ENCODE data around the gene IVNS1ABP.
A peak's percentile ranks its signal among the peaks of the same experiment; 100 is the strongest.

IVNS1ABP gene

DNA sequence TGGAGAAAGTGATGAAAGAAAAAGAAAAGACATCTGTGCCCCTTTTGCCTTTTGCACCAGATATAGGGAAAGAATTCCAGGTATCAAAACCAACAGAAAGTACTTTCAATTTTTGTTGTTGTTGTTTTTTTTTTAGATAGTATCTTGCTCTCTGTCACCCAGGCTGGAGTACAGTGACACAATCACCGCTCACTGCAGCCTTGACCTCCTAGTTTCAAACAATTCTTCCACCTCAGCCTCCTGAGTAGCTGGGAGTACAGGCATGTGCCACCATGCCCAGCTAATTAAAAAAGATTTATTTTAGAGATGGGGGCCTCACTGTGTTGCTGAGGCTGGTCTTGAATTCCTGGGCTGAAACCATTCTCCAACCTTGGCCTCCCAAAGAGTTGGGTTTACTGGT is 31.3 kb upstream of the IVNS1ABP start:
- no peak overlapping the region for H2AK5ac ChIP-seq (ENCODE audit: low read length, severe bottlenecking)
- no peak overlapping the region for H2AFZ ChIP-seq (ENCODE audit: low read depth, low read length)
- H3K4me2 ChIP-seq (ENCODE audit: low read length, poor library complexity, severe bottlenecking), result no peak overlapping the region
- no peaks in the 10 kb centered on the region for H3K36me3 ChIP-seq (ENCODE audit: control insufficient read depth in 1 of 2, insufficient read depth in 2 of 2, low read depth in 1 of 2, low read length in 2 of 2)
- H2BK12ac ChIP-seq (ENCODE audit: low read length in 2 of 2), result no peak overlapping the region
- H3K79me1 ChIP-seq (replicated peaks; ENCODE audit: low read length, poor library complexity, severe bottlenecking), result no peaks in the 10 kb centered on the region
- no peak overlapping the region for H4K91ac ChIP-seq (ENCODE audit: low read length)
- H2BK120ac ChIP-seq (ENCODE audit: low read depth, low read length), result no peak overlapping the region
- WGBS, result no CpG with 5 or more reads among the region's 1 CpG
- no peak overlapping the region for H3K9ac ChIP-seq (ENCODE audit: low read length)
- no peak overlapping the region for H3K4ac ChIP-seq (ENCODE audit: low read depth in 1 of 2, low read length in 2 of 2)
- no peaks in the 10 kb centered on the region for H3K9me3 ChIP-seq (ENCODE audit: control insufficient read depth, low read length)
- H3K27ac ChIP-seq (ENCODE audit: low read length, poor library complexity, severe bottlenecking), result no peak overlapping the region
- H3K27me3 ChIP-seq (ENCODE audit: control insufficient read depth in 1 of 2, insufficient read depth in 1 of 2, low read length in 2 of 2), result no peaks in the 10 kb centered on the region
- H3K4me3 ChIP-seq (ENCODE audit: insufficient read depth in 1 of 2, low read depth in 1 of 2, low read length in 2 of 2), result no peak overlapping the region
- no peak overlapping the region for H2BK15ac ChIP-seq (ENCODE audit: low read depth, poor library complexity, severe bottlenecking)
- DNase-seq, result no peak
- no peak overlapping the region for H4K8ac ChIP-seq (ENCODE audit: low read length)
- no peak overlapping the region for H2BK5ac ChIP-seq (ENCODE audit: low read depth, low read length, poor library complexity, severe bottlenecking)
- no peak overlapping the region for H3K23ac ChIP-seq (ENCODE audit: low read length in 2 of 2)
- no peak overlapping the region for H3K14ac ChIP-seq (ENCODE audit: low read length in 2 of 2)
- no peaks in the 10 kb centered on the region for H3K4me1 ChIP-seq (ENCODE audit: control insufficient read depth, insufficient read depth, low read depth, low read length)
- H3K18ac ChIP-seq (ENCODE audit: low read depth in 1 of 2, low read length in 2 of 2), result no peak overlapping the region

DNA sequence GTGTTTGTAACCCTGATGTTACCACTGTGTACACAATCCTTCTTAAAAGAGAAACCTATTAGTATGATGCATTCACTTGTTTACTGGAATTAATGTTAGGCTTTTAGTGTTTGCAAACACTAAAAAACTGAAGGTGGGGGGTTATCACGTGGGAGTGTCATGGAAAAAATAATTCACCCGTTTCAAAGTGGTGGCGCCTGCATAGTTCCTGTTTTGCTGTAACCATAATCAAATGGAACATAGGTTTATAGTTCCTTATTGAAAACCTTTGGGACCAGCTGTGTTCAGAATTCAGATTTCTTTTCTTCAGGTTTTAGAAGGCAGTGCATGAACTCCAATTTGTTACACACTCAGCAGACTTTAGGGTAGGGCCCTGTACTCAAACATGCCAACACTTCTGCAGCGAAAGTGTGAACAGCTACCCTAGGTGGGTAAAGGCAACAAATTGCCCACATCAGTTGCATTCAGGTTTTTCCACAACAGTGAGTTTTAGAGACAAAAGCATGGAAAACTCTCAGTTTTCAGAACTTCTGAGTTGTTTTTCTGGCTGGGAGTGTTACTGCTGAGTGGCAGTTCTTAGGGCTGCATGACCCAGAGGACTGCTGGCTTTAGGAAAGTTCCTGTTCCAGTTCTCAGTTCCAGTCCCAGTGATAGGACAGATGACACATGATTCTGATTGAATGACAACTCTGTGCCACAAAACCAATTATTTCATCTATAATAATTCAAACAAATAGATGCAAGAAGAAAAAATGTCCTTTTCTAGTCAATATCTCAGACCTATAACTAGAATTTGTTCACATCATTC is 29.1 kb upstream of the IVNS1ABP start:
- H2BK12ac ChIP-seq (ENCODE audit: low read length in 2 of 2), result no peak overlapping the region

DNA sequence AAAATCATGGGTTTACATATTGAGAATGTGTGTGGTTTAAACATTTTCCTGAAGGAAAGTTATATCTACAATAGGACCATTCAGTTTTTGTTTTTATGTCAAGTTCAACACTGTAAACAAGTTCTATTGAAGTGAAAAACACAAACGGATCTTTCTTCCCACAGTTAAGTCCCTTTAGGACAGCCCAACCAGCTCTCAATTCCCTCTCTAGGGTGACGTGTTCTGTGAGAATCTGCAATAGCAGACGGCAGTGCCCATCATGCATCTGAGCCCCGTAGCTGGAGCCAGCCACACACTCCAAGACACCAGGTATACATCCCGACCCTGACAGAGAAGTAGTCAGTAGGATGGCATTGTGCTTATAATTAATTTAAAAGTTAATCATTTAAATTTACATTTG is 26.3 kb upstream of the IVNS1ABP start:
- no peak overlapping the region for H4K91ac ChIP-seq (ENCODE audit: low read length)
- H3K9ac ChIP-seq (ENCODE audit: low read length), result no peak overlapping the region
- no peak overlapping the region for H2BK120ac ChIP-seq (ENCODE audit: low read depth, low read length)
- no peak overlapping the region for H2BK15ac ChIP-seq (ENCODE audit: low read depth, poor library complexity, severe bottlenecking)
- no peaks in the 10 kb centered on the region for H3K9me3 ChIP-seq (ENCODE audit: control insufficient read depth, low read length)
- no peaks in the 10 kb centered on the region for H3K27me3 ChIP-seq (ENCODE audit: control insufficient read depth in 1 of 2, insufficient read depth in 1 of 2, low read length in 2 of 2)
- 92% methylated on average over 4 of the region's 5 CpGs for WGBS
- H3K36me3 ChIP-seq (ENCODE audit: control insufficient read depth in 1 of 2, insufficient read depth in 2 of 2, low read depth in 1 of 2, low read length in 2 of 2), result no peaks in the 10 kb centered on the region
- H3K23ac ChIP-seq (ENCODE audit: low read length in 2 of 2), result no peak overlapping the region
- peaks cover 2% of the 10 kb centered on the region for H3K4me1 ChIP-seq (ENCODE audit: control insufficient read depth, insufficient read depth, low read depth, low read length)
- H4K8ac ChIP-seq (ENCODE audit: low read length), result no peak overlapping the region
- H3K27ac ChIP-seq (ENCODE audit: low read length, poor library complexity, severe bottlenecking), result no peak overlapping the region
- H2BK12ac ChIP-seq (ENCODE audit: low read length in 2 of 2), result no peak overlapping the region
- H2AFZ ChIP-seq (ENCODE audit: low read depth, low read length), result no peak overlapping the region
- no peak overlapping the region for H2AK5ac ChIP-seq (ENCODE audit: low read length, severe bottlenecking)
- H3K4ac ChIP-seq (ENCODE audit: low read depth in 1 of 2, low read length in 2 of 2), result no peak overlapping the region
- H3K79me1 ChIP-seq (replicated peaks; ENCODE audit: low read length, poor library complexity, severe bottlenecking), result no peaks in the 10 kb centered on the region
- no peak overlapping the region for H3K14ac ChIP-seq (ENCODE audit: low read length in 2 of 2)
- no peak for DNase-seq
- H3K4me3 ChIP-seq (ENCODE audit: insufficient read depth in 1 of 2, low read depth in 1 of 2, low read length in 2 of 2), result no peak overlapping the region
- no peak overlapping the region for H3K18ac ChIP-seq (ENCODE audit: low read depth in 1 of 2, low read length in 2 of 2)
- no peak overlapping the region for H3K4me2 ChIP-seq (ENCODE audit: low read length, poor library complexity, severe bottlenecking)
- H2BK5ac ChIP-seq (ENCODE audit: low read depth, low read length, poor library complexity, severe bottlenecking), result no peak overlapping the region

More for the DNA sequence above, 29.1 kb upstream of the IVNS1ABP start:
- Histone ChIP-seq H2AK5ac (ENCODE audit: low read length, severe bottlenecking) (no peak overlapping the region), H3K4me3 (ENCODE audit: insufficient read depth in 1 of 2, low read depth in 1 of 2, low read length in 2 of 2) (no peak overlapping the region), H3K9me3 (ENCODE audit: control insufficient read depth, low read length) (no peaks in the 10 kb centered on the region), H3K27me3 (ENCODE audit: control insufficient read depth in 1 of 2, insufficient read depth in 1 of 2, low read length in 2 of 2) (no peaks in the 10 kb centered on the region), H2AFZ (ENCODE audit: low read depth, low read length) (no peak overlapping the region), H3K23ac (ENCODE audit: low read length in 2 of 2) (no peak overlapping the region), H2BK120ac (ENCODE audit: low read depth, low read length) (no peak overlapping the region), H3K14ac (ENCODE audit: low read length in 2 of 2) (no peak overlapping the region), H3K4ac (ENCODE audit: low read depth in 1 of 2, low read length in 2 of 2) (no peak overlapping the region), H3K4me2 (ENCODE audit: low read length, poor library complexity, severe bottlenecking) (no peak overlapping the region), H4K8ac (ENCODE audit: low read length) (no peak overlapping the region), H3K36me3 (ENCODE audit: control insufficient read depth in 1 of 2, insufficient read depth in 2 of 2, low read depth in 1 of 2, low read length in 2 of 2) (no peaks in the 10 kb centered on the region), H3K79me1 (replicated peaks; ENCODE audit: low read length, poor library complexity, severe bottlenecking) (no peaks in the 10 kb centered on the region), H2BK15ac (ENCODE audit: low read depth, poor library complexity, severe bottlenecking) (no peak overlapping the region), H3K27ac (ENCODE audit: low read length, poor library complexity, severe bottlenecking) (no peak overlapping the region), H2BK5ac (ENCODE audit: low read depth, low read length, poor library complexity, severe bottlenecking) (no peak overlapping the region), H3K9ac (ENCODE audit: low read length) (no peak overlapping the region), H3K18ac (ENCODE audit: low read depth in 1 of 2, low read length in 2 of 2) (peak overlapping the region in 1 of 2 experiments; percentile 21), H4K91ac (ENCODE audit: low read length) (no peak overlapping the region), H3K4me1 (ENCODE audit: control insufficient read depth, insufficient read depth, low read depth, low read length) (no peaks in the 10 kb centered on the region)
- peak; percentile 9 for DNase-seq
- WGBS, result 82% methylated on average over 4 of the region's 4 CpGs

DNA sequence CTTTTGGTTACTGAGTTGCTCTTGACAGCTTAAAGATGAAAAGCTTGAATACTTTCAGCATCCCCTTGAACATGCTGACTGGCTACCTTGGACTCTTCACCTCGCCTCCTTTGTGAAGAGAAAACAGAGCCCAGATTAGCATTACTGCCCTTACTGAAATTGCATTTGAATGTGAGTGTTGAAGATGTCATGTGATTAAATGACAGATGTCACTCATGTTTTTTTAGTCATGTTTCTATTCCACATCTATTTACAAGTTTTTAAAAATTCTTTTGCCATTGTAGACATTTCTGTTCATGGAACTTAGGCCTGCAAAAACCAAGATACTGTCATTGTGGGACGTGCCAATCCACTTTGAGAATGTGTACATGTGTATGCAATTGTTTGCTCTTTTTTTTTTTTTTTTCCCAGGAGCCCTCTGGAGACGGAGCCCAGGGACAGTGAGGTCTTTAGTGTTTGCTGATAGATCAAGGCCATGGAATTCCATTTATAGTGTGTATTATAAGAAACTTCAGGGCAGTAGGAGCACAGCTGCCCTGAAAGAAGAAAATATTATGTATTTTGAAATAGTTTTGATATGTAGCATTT is 25.7 kb upstream of the IVNS1ABP start:
- no peak overlapping the region for H3K23ac ChIP-seq (ENCODE audit: low read length in 2 of 2)
- H3K14ac ChIP-seq (ENCODE audit: low read length in 2 of 2), result no peak overlapping the region
- no peak overlapping the region for H2BK15ac ChIP-seq (ENCODE audit: low read depth, poor library complexity, severe bottlenecking)
- H3K9ac ChIP-seq (ENCODE audit: low read length), result no peak overlapping the region
- no peak overlapping the region for H2BK12ac ChIP-seq (ENCODE audit: low read length in 2 of 2)
- no peak overlapping the region for H2AK5ac ChIP-seq (ENCODE audit: low read length, severe bottlenecking)
- H3K27me3 ChIP-seq (ENCODE audit: control insufficient read depth in 1 of 2, insufficient read depth in 1 of 2, low read length in 2 of 2), result no peaks in the 10 kb centered on the region
- H3K4me2 ChIP-seq (ENCODE audit: low read length, poor library complexity, severe bottlenecking), result no peak overlapping the region
- H3K36me3 ChIP-seq (ENCODE audit: control insufficient read depth in 1 of 2, insufficient read depth in 2 of 2, low read depth in 1 of 2, low read length in 2 of 2), result no peaks in the 10 kb centered on the region
- no peak overlapping the region for H4K91ac ChIP-seq (ENCODE audit: low read length)
- H2BK5ac ChIP-seq (ENCODE audit: low read depth, low read length, poor library complexity, severe bottlenecking), result no peak overlapping the region
- no peak overlapping the region for H3K27ac ChIP-seq (ENCODE audit: low read length, poor library complexity, severe bottlenecking)
- no peak overlapping the region for H4K8ac ChIP-seq (ENCODE audit: low read length)
- no peaks in the 10 kb centered on the region for H3K79me1 ChIP-seq (replicated peaks; ENCODE audit: low read length, poor library complexity, severe bottlenecking)
- no peak for DNase-seq
- no peak overlapping the region for H3K4me3 ChIP-seq (ENCODE audit: insufficient read depth in 1 of 2, low read depth in 1 of 2, low read length in 2 of 2)
- H3K4ac ChIP-seq (ENCODE audit: low read depth in 1 of 2, low read length in 2 of 2), result no peak overlapping the region
- no peak overlapping the region for H2BK120ac ChIP-seq (ENCODE audit: low read depth, low read length)
- H2AFZ ChIP-seq (ENCODE audit: low read depth, low read length), result no peak overlapping the region
- 86% methylated on average over 2 of the region's 3 CpGs for WGBS
- no peak overlapping the region for H3K18ac ChIP-seq (ENCODE audit: low read depth in 1 of 2, low read length in 2 of 2)
- no peaks in the 10 kb centered on the region for H3K9me3 ChIP-seq (ENCODE audit: control insufficient read depth, low read length)
- H3K4me1 ChIP-seq (ENCODE audit: control insufficient read depth, insufficient read depth, low read depth, low read length), result peaks cover 2% of the 10 kb centered on the region
